HG03196 (cell line): Measurements from ENCODE around the gene STK32B.

Source experiments
- ATAC-seq: cut with Tn5 transposase; IDR thresholded peaks from one replicate; pipeline ENCODE4 v1.9.1; 2021; ENCODE audit not compliant: unreplicated experiment

Gene STK32B

DNA sequence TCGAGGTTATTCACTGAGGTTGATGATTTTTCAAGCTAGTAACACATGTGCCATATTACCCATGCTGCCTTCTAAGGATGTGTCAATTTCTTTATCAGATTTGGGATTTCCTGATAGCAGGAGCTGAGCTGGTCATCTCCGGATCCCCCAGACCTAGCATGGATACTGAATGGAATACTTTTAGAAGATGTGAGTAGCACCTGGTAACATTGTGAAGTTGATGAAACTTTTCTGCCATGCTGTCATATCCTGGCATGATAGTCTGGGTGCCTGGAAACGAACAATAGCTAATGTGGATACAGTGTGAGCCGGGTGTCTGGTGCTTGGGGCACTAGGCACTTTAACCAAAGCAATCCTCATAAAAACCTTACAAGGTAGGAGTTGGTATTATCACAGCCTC lies 21.1 kb upstream of the STK32B start:
- no peak for ATAC-seq

DNA sequence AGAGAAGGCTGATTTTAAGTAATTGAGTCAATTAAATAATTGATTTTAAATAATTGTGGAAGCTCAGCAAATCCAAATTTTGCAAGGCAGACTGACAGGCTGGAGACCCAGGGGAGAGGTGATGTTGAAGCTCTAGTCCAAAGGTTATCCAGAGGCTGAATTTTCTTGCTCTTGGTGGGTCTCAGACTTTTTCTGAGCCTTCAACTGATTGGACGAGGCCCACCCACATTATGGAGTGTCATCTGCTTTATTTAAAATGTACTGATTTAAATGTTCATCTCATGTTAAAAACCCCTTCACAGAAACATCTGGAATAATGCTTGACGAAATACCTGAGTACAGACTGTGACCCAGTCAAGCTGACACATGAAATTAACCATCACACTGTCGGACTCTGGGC lies 20.4 kb upstream of the STK32B start:
- no peak for ATAC-seq

DNA sequence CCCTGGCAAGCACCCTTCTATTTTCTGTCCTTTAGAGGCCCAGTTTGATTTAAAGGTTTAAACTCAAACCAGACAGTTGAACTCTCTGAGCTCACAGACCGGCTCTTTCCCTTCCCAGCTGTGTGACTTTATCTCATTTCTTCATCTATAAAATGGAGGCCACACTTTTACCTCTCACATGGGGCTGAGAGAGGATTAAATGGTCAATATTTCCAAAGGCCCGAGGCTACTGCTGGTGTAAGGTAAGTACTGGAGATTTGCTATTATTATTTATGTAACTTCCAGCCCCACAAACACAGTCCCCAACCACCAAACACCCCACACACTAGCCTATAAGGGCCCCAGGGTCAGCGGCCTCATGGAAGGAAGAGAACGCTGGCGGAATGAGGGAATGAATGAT lies 18.5 kb upstream of the STK32B start:
- no peak for ATAC-seq

DNA sequence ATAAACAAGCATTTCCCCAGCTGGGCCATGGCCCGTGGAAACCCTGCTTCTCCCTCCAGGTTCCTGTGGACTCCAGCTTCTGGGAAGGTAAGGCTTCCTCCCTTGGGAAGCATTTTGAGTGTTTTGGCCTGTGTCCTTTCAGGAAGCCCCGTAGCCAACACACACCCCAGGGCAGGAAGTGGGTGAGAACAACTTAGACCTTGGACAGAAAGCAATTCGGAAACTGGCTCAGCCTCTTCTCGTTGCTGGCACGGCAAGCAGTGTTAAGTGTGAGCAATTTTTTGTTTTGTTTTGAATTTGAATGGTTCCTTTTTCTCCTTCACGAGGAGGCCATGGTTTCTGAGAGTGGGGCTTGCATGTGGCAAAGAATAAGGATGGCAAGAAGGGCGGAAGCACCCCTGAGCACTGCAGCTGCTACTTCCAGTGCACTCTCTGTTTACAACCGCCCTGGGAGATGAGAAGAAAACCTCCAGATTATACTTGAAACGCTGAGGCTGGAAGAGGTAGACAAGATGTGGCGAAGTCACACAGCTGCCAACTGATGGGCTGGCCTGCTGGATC lies 17.9 kb upstream of the STK32B start:
- no peak for ATAC-seq

DNA sequence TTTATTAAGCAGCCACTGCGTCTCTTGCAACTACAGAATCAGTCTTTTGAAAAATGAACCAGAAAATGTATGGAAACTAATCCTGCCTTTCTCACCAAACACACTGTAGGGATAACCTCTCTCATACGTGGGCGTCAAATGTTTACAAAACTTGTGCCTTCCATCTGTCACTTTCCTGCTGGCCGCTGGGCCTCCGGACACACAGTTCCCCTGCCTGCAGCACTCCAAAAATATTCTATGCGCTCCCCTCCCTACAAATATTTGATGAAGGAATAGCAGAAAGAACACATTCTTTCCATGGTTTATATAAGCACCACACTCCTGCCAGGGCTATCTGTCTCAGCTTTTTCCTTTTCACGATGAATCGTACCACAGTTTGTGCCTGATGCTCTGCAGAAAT lies 17.1 kb upstream of the STK32B start:
- ATAC-seq = no peak

DNA sequence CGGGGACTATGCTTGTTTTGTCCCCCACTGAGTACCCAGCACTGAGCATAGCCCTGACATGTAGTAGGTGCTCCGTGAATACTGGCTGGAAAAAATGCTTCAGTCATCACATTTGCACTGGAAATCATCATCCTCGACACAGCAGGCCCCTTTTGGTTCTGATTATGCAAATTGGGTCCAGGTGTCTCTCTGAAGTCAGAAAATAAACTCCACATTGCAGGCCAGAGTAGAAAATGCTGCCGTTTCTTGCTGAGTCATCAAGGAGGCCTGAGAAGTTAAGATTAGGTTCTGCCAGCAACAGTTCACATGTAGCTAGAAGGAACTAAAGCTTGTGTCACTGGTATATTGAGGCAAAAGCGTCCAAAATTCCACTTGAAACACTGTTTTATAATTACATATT lies 15.0 kb upstream of the STK32B start:
- no peak for ATAC-seq

DNA sequence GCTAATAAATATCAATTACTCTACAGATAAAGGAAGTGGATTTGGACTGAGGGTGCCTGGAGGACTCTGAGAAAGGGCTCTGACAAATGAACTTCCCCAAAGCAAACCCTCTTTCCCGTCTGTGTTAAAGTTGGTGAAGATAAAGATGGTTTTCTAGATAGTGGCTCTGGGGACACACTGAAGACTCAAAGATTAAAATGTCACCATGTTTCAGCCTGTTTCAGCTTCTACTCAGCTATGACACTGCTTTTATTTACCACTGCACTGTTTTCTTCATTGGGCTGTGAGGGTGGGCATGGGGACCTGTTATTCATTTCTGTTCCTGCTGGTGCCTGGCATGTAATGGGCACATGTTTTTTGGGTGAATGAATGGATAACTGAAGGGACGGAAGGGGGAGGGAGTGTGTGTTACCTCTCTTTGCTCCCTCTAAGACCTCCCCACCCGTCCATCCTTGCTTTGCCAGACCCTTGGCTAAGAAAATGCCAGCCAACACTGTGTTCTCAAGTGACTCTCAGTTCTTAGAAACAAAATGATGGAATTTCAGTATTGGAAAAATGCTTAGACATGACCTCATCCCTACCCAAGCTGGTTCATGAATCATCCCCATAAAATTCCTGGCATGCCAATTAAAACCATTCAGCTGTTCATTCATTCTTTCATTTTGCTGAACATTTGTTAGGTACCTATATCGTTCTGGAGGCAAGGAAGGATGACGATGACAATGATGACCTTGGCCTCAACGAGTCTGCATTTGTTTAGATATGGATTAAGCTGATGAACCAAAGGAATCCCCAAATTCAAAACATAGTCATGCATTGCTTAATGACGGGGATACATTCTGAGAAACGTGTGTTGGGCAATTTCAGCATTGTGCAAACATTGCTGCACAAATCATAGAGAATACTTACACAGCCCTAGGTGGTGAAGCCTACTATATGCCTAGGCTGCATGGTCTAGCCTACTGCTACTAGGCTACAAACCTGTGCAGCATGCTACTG lies 13.4 kb upstream of the STK32B start:
- ATAC-seq = no peak

DNA sequence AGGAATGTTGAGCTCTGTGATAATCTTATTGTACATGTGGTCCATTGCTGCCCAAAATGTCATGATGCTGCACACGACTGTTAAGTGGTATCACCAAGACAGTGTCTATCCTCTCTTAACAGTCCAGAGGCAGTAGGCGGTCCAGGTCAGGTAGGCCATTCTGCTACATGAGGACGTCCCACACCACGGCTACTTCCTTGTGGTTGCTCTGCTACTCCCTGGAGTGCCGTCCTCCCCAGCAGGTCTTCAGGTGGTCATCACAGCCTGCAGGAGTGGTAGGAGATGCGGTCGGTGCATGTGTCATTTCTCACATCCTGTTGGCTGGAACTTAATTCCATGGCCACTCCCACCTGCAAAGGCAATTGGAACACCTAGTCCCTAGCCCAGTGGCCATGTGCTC lies 11.5 kb upstream of the STK32B start:
- no peak for ATAC-seq

DNA sequence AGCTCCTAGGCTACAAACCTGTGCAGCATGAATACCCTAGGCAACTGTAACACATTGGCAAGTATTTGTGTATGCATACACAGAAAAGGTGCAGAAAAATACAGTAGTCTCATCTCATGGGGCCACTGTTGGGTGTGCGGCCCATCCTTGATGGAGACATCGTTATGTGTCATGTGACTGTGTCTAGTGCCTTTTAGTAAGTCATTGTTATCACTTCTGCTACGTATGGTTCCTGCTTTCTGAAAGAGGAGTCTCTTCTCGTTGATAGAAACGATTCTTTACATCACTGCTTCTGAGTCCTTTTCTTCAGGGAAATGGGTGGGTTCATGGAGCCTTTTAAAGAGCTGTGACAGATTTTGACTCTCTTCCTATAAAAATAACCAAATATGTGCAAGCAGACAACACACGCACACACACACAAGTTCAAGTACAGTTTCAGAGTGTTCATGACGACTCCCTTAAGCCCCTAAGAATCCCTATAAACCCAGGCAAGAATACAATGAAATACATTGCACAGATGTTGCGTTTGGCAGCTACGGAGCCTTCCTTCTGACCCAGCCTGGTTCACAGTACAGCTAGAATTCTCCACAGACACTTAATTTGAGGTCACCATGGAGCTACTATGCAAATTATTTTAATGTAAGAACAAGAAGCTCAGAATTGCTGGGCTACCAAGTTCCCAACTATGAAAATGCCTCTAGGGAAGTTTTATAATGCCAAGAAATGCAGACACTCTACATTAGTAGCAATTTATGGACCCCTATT lies 10.2 kb upstream of the STK32B start:
- no peak for ATAC-seq

DNA sequence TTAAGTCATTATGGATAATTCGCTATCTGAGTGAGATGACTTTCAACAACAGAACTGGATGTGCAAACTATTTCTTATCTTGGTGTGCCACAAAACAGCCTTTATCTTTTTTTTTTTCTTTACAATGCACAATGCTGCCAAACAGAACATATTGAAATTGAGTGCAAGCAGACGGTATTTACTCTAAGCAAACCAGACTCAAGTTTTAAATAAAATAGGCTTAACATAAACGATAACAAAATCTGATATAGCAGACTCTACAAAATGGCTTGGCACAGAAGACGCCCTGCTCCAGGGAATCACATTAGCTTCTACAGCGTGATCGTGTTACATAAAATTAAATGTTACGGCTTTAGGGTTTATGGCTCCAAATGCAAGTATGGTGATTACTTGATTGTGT lies 9.6 kb upstream of the STK32B start:
- ATAC-seq = no peak

DNA sequence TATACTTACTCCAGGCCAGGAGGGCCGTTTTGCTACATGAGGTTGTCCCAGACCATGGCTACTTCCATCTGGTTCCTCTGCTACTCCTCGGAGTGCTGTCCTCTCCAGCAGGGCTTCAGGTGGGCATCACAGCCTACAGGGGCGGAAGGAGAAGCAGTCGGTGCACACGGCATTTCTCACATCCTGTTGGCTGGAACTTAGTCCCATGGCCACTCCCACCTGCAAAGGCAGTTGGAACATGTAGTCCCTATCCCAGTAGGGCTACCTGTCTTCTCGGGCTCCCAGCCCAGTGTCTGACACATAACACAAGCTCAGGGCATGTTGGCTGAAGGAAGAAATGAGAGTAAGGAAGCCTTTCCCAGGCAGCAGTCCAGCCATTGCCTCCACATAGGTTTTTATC lies 7.7 kb upstream of the STK32B start:
- ATAC-seq = no peak

DNA sequence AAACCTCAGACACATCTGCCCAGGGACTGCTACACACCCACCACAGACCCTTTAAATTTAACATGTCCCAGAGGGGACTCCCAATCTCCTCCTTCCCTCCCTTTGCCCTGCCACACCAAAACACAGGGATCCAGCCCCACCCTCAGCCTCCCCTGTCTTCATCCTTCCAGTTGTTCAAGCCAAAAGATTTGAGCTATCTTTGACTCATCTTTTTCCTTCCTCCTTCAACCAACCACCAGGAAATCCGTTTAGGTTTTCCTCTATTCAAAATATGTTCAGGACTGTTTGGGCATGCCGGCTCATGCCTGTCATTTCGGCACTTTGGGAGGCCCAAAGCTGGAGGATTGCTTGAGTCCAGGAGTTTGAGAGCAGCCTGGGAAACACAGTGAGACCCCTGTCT lies 6.9 kb upstream of the STK32B start:
- no peak for ATAC-seq

DNA sequence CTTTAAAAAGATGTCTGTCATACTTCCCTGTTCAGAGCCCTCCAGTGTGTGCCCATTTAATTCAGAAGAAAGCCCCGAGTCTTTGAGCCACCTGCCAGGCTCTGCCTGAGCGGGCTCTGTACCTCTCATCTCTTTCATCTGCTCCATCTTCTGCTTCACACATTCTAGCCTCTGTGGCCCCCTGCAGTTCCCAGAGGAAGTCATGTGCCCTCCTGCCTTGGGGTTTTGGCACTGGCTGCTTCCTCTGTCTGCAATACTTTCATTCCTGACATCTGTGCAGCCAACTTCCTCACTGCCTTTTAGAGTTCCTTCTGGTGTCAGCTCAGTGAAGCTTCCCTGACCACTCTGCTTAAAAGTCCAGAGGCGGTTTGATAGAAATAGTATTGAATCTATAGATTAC lies 6.2 kb upstream of the STK32B start:
- no peak for ATAC-seq

DNA sequence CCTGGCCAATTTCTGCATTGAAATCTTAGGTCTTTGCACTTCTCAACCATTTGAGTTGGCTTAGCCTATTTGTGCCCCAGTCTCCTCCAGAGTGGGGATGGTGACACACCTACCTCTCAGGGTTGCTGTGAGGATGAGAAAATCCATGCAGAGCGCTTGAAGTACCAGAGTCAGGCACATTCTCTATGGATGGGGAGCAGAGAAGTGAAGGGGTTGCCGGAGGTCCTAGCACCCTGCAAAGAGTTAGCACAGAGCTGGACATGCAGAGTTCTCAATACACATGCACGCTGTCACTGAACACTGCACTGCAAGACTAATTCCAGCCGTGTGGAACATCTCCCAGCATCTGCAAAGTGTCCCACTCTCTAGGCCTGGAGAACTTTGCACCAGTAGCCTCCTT lies 2.6 kb upstream of the STK32B start:
- no peak for ATAC-seq

DNA sequence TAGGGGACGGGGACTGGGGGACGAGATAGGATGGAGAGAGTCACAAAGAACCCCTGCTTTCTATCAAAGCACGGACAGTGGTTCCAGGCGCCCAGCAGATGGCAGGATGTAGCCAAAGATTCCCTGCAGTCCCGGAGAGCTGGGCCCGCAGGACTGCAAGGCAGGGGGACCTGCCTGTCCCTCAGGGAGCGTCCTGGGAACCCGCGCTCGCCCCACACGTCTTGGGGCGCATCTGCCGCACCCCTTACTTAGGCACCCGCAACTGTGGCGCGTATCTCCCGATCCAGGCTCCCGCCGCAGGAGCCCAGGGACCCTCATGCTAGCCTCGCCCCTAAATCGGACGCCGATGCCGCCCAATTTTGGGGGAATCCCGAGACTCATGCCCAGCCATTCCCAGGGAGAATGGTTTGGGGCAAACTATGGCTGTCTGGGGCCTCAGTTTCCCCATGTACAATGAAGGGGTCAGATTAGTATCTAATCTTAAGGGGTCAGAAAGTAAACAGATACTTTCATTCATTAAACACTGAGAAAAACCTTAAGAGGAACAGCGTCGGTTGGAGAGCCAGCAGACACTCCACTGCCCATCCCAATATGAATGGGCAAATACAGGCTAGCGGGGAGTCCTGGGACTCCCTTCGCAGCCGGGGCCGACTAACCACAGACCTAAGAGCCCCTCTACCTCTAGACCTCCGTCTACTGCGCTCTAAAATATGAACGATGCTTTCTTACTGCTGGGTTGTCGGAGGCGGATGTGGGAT lies 581 bp upstream of the STK32B start:
- peak; percentile 65 for ATAC-seq

DNA sequence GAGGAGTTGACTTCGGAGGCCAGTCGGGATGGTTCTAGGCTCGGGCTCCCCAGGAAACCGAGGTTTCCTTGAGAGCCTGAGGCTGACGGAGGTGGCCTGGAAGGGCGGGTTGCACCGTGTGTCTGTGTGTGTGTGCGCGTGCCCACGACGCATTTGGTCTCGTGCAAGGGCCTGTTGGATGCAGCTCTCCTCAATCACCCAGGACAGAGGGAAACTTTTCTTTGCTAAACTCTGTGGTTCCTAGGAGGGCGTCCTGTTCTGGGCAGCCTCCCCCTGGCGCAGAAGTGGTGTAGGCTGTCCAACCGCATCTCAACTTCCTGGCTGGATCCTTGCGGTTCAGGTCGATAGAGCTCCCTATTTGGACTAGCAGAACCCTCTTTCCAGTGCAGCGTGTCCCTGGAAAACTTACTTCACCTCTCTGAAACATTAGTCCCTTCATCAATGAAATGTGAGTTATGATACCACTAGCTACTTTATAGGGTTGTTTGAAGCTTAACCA lies 973 bp downstream of the STK32B start:
- no peak for ATAC-seq

DNA sequence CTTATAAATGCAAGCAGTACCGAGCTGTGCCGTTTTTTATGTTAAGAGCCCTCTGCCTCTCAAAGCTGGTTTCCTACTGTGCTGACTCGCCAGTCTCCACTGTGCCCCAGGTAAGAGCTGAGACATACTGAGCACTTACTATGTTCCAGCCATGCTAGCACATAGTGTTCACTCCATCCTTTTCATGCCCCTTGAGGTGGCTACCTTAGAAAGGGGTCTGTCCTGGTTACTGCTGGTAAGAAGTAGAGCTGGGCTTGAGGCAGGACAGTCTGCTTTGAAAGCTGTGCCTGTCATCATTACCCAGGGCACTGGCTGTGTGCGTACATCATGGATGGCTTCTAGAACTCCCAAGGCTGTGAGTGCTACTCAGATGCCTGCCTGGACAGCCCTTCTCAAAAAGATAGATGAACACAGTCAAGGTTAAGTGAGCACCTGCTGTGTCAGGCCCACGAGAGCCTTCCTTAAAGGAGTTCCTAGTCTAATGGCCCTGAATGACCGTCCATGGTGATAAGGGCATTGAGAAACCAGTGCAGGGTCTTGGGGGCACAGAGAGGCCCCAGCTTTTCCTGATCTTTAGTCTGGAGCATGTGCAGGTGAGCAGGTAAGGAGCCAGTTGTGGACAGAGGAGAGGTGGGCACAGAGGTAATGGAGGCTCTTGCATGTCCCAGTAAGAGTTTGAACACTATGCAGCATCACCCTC lies 1.6 kb downstream of the STK32B start:
- ATAC-seq = no peak

DNA sequence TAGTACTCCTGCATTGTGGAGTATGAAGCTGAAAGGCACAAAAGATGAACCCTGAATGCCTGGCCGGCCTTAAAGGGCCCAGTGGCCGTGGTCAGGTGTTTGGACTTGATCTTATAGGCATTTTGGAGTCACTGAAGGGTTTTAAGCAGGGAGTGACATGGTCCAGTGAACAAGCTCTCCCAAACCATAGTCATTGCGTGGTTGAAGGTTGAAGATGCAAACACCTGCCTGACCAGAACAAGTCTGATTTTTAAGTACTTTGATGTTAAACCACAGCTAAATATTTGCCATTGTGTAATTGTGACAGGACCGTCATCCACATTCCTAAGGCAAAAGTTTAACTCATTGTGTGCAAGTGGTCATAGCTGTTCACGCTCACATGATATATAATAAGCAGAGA lies 3.3 kb downstream of the STK32B start:
- ATAC-seq = no peak

DNA sequence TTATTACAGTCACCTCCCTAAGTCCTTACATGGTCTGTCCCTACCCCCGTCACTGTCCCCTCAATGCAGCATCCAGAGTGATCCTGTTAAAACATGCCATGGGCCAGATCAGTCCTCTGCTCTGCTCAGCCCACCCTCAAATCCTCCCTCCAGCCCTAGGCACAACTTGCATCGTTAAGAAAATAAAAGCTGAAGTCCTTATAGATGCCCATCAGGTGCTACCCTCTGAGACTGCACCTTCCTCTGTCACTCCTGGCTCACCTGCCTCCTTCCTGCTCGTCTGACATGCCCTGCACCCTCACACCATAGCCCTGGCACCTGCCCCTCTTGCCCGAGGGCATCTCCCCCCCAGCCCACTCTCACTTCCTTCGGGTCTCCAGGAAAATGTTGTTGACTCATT lies 4.1 kb downstream of the STK32B start:
- no peak for ATAC-seq

DNA sequence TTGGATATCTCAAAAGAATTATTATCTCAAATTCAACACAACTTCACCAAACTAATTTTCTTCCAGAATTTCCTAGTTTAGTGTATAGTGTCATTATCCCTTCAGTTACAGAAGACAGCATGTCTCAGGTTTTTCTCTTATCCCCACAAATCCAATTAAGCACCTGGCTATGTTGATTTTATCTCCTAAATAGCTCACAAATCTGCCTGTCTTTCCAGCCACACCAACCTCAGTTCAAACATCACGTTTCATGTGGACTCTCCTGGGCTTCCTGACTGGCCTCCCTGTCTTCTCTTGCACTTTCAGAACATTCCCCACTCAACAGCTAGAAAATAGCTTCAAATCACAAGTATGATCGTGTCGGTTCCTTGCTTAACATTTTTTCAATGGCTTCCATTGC lies 14.8 kb downstream of the STK32B start:
- no peak for ATAC-seq
